HG03135 (cell line): ENCODE results near the gene COL26A1.
"Not testable (repeated sequence)": the region's sequence is repeated elsewhere in the genome, so short reads cannot be mapped to it uniquely, and the experiment has no call there.

Experiments
- ATAC-seq: cut with Tn5 transposase; IDR thresholded peaks from one replicate; pipeline ENCODE4 v1.9.1; 2021; ENCODE audit warnings: mild to moderate bottlenecking, moderate library complexity; ENCODE audit not compliant: unreplicated experiment

Gene COL26A1

GRCh38 chr7:101362334-101363195, at the start of gene COL26A1:
Gene COL26A1, plus strand, starts transcription at chr7:101362875. Its CDS starts 158 bp downstream, at chr7:101363033.
- no peak for ATAC-seq

DNA sequence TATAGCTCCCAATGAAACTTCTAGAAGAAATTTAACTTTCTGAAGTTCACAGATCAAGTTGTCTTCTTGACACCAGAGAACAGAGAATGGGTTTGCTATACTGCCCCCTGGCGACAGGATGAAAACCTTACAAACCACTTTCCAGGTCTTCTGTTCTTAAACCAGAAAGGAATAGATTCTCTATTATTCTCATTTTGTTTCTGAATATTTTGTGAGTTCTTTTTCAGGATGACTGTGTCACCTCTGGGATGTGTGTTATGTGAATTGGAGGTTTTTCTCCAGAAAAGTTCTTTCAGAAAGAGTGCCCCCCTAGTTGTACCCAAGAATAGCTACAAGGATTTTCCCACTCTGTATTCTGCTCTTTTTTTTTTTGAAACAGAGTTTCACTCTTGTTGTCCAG, 47.3 kb upstream of the COL26A1 start:
- ATAC-seq = no peak

DNA sequence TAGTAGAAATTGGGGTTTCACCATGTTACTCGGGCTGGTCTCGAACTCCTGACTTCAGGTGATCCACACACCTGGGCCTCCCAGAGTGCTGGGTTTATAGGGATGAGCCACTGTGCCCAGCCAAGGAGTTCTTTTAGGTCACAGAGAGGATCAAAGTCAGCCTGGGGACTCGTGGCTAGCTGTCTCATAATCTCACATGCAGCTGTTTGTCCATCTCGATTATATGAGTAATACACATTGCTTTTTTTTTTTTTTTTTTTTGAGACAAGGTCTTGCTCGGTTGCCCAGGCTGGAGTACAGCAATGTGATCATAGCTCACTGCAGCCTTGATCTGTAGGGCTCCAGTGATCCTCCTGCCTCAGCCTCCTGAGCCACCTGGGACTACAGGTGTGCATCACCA, 43.3 kb upstream of the COL26A1 start:
- ATAC-seq = no peak

GRCh38 chr7:101321491-101322401, 40.9 kb upstream of the COL26A1 start, which contains the start of gene IFT22:
Gene IFT22, minus strand, starts transcription at chr7:101321812. Its CDS starts 103 bp downstream, at chr7:101321709.
- ATAC-seq = peak; percentile 95

- ATAC-seq = no peak
These were observed 34.5 kb upstream of the COL26A1 start for GRCh38 chr7:101328159-101328558.

DNA sequence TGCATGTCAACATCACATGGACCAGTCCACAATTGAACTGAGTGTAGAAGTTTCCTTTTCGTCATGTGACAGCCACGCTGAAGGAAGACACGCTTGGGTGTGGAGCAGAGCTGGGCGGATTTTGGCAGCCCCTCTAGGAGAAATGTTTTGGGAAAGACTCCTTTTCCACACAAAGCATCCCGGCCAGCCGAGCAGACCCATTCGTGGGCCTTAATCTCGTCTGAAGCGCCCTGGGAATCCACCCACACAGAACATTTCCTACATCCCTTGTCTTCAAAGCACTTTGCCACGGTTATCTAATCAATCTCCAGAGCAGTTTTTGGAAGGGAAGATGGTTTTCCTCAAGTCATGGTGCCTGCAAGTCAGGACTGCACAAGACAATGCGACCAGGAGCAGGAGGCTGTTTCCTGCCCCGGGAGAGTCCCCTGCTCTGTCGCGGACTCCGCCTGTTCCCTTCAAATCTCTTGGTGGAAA, 32.6 kb upstream of the COL26A1 start:
- no peak for ATAC-seq

GRCh38 chr7:101332026-101332425, 30.6 kb upstream of the COL26A1 start:
- no peak for ATAC-seq

DNA sequence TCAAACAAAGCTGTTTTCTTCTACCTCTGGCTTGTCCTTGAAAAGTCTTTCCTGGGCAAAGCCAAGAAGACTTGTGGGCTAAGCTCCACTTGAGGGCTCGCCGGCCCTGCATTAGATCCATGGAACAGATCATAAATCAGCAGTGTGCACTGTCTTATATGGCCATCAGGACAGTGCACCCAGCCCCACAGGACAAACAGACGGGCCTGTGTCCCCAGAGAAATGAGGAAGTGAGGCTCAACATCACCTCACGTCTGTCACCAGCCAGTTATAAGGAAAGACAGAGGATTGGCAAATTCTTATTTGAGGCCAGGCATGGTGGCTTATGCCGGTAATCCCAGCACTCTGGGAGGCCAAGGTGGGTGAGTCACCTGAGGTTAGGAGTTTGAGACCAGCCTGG, 28.8 kb upstream of the COL26A1 start:
- no peak for ATAC-seq

- no peak for ATAC-seq
These were observed 22.3 kb upstream of the COL26A1 start for GRCh38 chr7:101340379-101340778.

DNA sequence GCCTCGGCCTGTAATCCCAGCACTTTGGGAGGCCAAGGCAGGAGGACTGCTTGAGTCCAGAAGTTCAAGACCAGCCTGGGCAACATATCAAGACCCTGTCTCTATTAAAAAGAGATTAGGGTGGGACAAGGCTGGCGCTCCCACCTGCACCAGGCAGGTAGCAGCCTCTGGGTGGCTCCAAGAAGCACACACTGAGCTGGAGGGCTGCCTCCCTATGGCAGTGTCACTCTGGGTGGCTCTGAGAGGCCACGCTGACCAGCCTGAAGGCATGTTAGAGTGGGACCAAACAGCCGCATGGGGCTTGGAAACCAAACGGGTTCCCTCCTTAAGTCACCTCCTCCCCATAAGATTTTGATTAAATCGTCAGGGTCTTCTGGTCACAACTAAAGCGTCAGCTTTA, 19.8 kb upstream of the COL26A1 start:
- ATAC-seq = no peak

GRCh38 chr7:101347477-101347876, 15.2 kb upstream of the COL26A1 start:
- no peak for ATAC-seq

GRCh38 chr7:101348456-101349067, 14.1 kb upstream of the COL26A1 start:
- not testable (repeated sequence) for ATAC-seq

- not testable (repeated sequence) for ATAC-seq
These were observed 13.4 kb upstream of the COL26A1 start for GRCh38 chr7:101349300-101349699.

GRCh38 chr7:101352920-101353308, 9.8 kb upstream of the COL26A1 start:
- ATAC-seq = no peak

DNA sequence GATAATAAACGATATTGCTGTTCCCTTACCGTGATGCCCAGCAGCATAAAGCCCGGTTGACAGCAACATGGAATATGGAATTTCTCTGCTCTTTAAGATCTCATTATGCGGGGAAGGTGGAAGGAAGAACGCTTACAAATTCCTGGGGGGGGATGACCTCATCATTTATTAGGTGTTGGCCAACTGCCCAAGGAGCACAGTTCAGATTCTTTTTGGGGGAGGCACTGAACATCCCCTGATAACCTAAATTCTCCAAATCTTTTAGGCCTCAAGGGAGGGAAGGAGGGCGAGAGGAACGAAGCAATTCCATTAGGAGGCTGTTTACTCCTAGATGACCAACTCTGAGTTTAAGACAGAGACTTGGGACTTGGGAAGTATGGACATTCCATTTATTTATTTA, 5.2 kb upstream of the COL26A1 start:
- ATAC-seq = no peak

DNA sequence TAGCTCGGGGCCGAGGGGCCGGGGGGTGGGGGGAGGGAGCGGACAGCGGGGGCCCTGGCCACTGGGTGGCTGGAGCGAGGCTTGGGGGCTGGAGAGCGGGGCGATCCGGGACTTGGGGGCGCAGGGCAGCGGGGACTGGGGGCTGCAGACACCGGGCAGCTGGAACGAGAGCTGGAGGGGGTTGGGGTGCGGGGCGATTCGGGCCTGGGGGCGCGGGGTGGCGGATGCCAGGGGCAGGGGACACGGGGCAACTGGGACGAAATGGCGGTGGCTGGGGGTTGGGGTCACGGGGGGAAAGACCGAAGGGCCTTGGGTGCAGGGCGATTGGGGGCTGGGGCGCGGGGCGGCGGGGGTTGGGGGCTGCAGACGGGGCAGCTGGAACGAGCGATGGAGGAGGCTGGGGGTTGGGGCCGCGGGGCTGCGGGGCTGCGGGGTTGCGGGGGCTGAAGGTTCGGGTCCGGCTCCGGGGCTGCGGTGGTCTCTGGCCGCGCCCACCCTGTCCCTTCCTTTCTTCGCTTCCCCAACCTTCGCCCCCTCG, 590 bp downstream of the COL26A1 start:
- no peak for ATAC-seq

DNA sequence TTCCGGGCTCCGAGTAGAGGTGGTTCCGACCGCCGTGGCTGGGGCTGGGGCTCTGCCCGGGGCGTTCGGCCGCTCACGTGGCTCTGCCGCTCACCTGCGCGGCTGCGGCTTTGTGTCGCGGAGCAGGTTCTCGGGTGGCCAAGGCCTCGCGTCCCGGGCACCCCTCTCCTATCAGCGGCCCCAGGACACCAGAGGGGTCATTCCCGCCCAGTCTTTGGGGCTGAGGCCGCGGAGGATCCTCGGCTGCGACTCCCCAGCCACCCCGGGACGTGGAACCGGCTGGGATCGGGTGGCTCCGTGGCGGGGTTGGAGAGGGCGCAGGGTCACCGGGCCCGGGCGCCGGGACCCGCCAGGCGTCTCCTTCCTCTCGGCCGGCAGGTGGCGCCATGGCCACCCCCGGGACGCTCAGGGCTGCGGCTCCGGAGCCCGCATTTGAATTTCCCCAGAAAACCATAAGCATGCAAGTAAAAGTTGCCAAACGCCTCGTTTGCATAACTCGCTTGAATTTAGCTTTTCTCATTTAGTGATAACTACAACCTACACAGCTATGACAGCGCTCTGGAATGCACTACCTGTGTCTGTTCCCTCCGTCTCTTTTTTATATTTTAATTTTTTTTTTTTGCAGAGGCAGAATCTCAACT, 1.2 kb downstream of the COL26A1 start:
- no peak for ATAC-seq

GRCh38 chr7:101365956-101366355, 3.3 kb downstream of the COL26A1 start:
- ATAC-seq = no peak

- ATAC-seq = no peak
These were observed 5.0 kb downstream of the COL26A1 start for GRCh38 chr7:101367676-101368075.

DNA sequence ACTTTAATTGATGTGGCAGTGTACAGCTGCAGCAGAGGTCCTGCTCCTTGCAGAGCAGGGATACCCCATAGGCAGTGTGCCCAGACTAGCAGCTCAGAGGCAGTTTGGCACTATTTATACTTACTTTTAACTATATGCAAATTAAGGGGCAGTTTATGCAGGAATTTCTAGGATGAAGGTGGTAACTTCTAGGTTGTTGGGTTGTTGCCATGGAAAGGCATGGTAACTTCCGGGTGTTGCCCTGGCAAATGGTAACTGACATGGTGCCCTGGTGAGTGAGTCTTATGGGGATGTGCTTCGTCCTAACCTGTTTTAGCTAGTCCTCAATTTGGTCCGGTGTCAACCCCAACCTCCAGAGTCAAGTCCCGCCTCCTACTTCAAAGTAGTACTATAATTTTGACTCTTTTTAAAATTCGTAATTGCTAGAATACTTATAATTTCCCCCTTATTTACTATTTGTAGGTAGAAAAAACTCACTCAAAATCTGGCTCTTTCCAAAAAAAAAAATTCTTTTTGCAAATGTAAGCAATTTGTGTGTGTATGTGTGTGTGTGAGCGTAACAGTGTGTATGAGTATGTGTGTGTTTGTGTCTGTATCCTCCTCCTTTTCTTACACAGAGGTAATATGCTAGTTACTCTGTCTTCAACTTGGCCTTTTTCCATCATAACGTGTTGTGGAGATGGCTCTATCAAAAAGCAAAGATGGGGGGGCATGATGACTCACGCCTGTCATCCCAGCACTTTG, 5.9 kb downstream of the COL26A1 start:
- ATAC-seq = no peak
